Parathyroid adenoma (tissue), 2 donors: ENCODE data around the gene ZSCAN22.
A peak's percentile ranks its signal among the peaks of the same experiment; 100 is the strongest.
"Not testable (repeated sequence)": the region's sequence is repeated elsewhere in the genome, so short reads cannot be mapped to it uniquely, and the experiment has no call there.

Experiments
- H2AFZ ChIP-seq: fragments of 300-600 bp; sonication (generic); one replicate; pipeline ENCODE4 v1.7.0; 2017; ENCODE audit warnings: antibody characterized with exemption, mild to moderate bottlenecking
- H3K27ac ChIP-seq: fragments of 300-600 bp; sonication (generic); one replicate; pipeline ENCODE4 v1.7.0; 2017
- H3K27me3 ChIP-seq: fragments of 300-600 bp; sonication (generic); one replicate; pipeline ENCODE4 v1.7.0; 2017; ENCODE audit warnings: low read length; ENCODE audit not compliant: control insufficient read depth, insufficient read depth
- H3K36me3 ChIP-seq: fragments of 300-600 bp; sonication (generic); one replicate; pipeline ENCODE4 v1.7.0; 2017; ENCODE audit warnings: low read length; ENCODE audit not compliant: control insufficient read depth, insufficient read depth
- H3K4me1 ChIP-seq: fragments of 300-600 bp; sonication (generic); one replicate; pipeline ENCODE4 v1.7.0; 2017; ENCODE audit warnings: control low read depth
- H3K4me2 ChIP-seq: fragments of 300-600 bp; sonication (generic); one replicate; pipeline ENCODE4 v1.7.0; 2017; ENCODE audit warnings: low read length
- H3K4me3 ChIP-seq: fragments of 300-600 bp; sonication (generic); one replicate; pipeline ENCODE4 v1.7.0; 2017; ENCODE audit warnings: low read depth, low read length
- H3K79me2 ChIP-seq: fragments of 300-600 bp; sonication (generic); one replicate; pipeline ENCODE4 v1.7.0; 2017; ENCODE audit warnings: control low read depth
- H3K9ac ChIP-seq: fragments of 300-600 bp; sonication (generic); one replicate; pipeline ENCODE4 v1.7.0; 2017; ENCODE audit warnings: mild to moderate bottlenecking
- H3K9me3 ChIP-seq: fragments of 300-600 bp; sonication (generic); one replicate; pipeline ENCODE4 v1.7.0; 2017; ENCODE audit warnings: low read length; ENCODE audit not compliant: control insufficient read depth
- CTCF ChIP-seq: fragments of 300-600 bp; sonication (generic); IDR thresholded peaks from one replicate; pipeline ENCODE4 v1.7.0; 2017; ENCODE audit warnings: antibody characterized with exemption, mild to moderate bottlenecking
- donor health status: primary hyperparathyroidism.

ZSCAN22 gene

GRCh38 chr19:58305065-58305931, 21.5 kb upstream of the ZSCAN22 start, which contains the start of gene ERVK3-1:
Gene ERVK3-1, plus strand, starts transcription at chr19:58305377. Its CDS starts 6,792 bp downstream, at chr19:58312169.
- Histone ChIP-seq H2AFZ (peak within 1 kb of the TSS; percentile 84), H3K4me3 (peak within 1 kb of the TSS; percentile 95), H3K4me1 (peaks cover 5% of the 10 kb centered on the region), H3K79me2 (peaks cover 30% of the 10 kb centered on the region), H3K9me3 (no peaks in the 10 kb centered on the region), H3K9ac (peak within 1 kb of the TSS; percentile 40), H3K27ac (peak within 1 kb of the TSS; percentile 71), H3K4me2 (peak within 1 kb of the TSS; percentile 69), H3K36me3 (no peaks in the 10 kb centered on the region), H3K27me3 (no peaks in the 10 kb centered on the region)
- TF ChIP-seq CTCF, result peak; percentile 17

DNA sequence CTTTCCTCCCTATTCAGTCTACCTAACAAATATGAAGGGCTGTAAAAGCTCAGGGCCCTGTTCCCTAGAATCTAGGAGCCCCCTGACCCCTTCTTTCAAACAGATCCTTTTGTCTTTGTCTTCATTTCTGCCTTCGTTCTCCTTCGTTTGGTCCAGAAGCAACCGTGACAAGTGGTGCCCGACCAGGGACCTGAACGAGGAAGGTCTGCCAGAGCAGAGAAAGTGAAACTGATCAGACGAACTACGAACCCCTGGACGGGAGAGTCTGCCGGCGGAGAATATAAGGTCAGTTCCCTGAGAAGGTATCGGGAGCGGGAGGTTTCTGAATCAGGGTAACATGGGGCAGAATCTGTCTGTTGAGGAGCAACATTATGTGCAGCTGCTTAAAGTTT, 20.9 kb upstream of the ZSCAN22 start:
- H3K36me3 ChIP-seq, result no peaks in the 10 kb centered on the region
- H3K4me1 ChIP-seq, result peaks cover 5% of the 10 kb centered on the region
- no peaks in the 10 kb centered on the region for H3K27me3 ChIP-seq
- H3K79me2 ChIP-seq, result peaks cover 34% of the 10 kb centered on the region
- peak overlapping the region; percentile 40 for H3K9ac ChIP-seq
- peak overlapping the region; percentile 71 for H3K27ac ChIP-seq
- peak overlapping the region; percentile 63 for H2AFZ ChIP-seq
- peak overlapping the region; percentile 95 for H3K4me3 ChIP-seq
- H3K4me2 ChIP-seq, result peak overlapping the region; percentile 69
- TF ChIP-seq CTCF, result no peak
- H3K9me3 ChIP-seq, result no peaks in the 10 kb centered on the region

GRCh38 chr19:58307736-58308135, 19.1 kb upstream of the ZSCAN22 start:
- Histone ChIP-seq H2AFZ (no peak overlapping the region), H3K79me2 (peaks cover 36% of the 10 kb centered on the region), H3K4me2 (no peak overlapping the region), H3K9ac (no peak overlapping the region), H3K4me1 (peaks cover 5% of the 10 kb centered on the region), H3K36me3 (no peaks in the 10 kb centered on the region), H3K27ac (no peak overlapping the region), H3K4me3 (no peak overlapping the region), H3K9me3 (no peaks in the 10 kb centered on the region), H3K27me3 (no peaks in the 10 kb centered on the region)
- TF ChIP-seq CTCF, result no peak

DNA sequence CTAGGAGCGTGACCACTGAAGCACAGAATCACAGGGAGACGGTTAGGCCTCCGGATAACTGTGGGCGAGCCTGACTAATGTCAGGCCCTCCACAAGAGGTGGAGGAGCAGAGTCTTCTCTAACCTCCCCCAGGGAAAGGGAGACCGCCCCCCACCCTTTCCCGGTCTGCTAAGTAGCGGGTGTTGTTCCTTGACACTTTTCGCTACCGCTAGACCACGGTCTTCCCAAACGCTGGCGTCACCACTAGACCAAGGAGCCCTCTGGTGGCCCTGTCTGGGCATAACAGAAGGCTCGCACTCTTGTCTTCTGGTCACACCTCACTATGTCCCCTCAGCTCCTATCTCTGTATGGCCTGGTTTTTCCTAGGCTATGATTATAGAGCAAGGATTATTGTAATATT, 16.1 kb upstream of the ZSCAN22 start:
- H3K9me3 ChIP-seq, H3K4me1 ChIP-seq, H3K9ac ChIP-seq, H3K27me3 ChIP-seq, H3K36me3 ChIP-seq, H3K4me3 ChIP-seq, H3K4me2 ChIP-seq, H2AFZ ChIP-seq, H3K27ac ChIP-seq: not testable (repeated sequence)
- H3K79me2 ChIP-seq, result peaks cover 31% of the 10 kb centered on the region
- TF ChIP-seq CTCF, result peak; percentile 69
